Measurements from ENCODE around the gene RDH14.

DNA sequence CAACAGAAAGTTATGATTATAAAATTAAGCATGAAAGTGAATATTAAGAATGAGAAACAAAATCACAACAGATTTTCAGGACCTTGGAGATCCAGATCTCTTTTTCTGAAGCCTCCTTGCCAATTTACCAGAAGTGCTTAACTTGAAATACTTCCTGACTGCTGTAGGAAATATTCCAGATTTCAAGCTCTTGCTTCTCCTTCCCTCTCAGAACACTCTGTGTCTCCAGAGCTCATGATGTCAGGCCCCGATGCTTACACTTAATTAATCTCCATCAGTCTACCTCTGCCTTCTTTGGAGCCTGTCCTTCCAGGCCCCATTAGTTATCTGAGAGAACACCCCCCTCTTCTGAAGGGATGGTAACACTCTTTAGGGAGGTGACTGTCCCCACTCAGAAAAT, 49.6 kb upstream of the RDH14 start:
- TF ChIP-seq, protein P1, sequence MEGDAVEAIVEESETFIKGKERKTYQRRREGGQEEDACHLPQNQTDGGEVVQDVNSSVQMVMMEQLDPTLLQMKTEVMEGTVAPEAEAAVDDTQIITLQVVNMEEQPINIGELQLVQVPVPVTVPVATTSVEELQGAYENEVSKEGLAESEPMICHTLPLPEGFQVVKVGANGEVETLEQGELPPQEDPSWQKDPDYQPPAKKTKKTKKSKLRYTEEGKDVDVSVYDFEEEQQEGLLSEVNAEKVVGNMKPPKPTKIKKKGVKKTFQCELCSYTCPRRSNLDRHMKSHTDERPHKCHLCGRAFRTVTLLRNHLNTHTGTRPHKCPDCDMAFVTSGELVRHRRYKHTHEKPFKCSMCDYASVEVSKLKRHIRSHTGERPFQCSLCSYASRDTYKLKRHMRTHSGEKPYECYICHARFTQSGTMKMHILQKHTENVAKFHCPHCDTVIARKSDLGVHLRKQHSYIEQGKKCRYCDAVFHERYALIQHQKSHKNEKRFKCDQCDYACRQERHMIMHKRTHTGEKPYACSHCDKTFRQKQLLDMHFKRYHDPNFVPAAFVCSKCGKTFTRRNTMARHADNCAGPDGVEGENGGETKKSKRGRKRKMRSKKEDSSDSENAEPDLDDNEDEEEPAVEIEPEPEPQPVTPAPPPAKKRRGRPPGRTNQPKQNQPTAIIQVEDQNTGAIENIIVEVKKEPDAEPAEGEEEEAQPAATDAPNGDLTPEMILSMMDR (IDR thresholded peaks at IDR 0.05) = no peak
- no peak for TF ChIP-seq POLR2A (IDR thresholded peaks at IDR 0.05)
- TF ChIP-seq EP300 (IDR thresholded peaks at IDR 0.05; ENCODE audit: low read depth) = no peak
- no peak for TF ChIP-seq POLR2AphosphoS5 (IDR thresholded peaks at IDR 0.05)
